ENCODE results near the gene RHBG. TPM values are rescaled to one million over a fixed set of nuclear protein-coding genes. Genes with fewer than 3 reads are reported as not detected.

The RHBG gene
- total and polyA plus RNA-seq, 4 donors, result 0.25 to 6.4 (median 2.3) TPM

DNA sequence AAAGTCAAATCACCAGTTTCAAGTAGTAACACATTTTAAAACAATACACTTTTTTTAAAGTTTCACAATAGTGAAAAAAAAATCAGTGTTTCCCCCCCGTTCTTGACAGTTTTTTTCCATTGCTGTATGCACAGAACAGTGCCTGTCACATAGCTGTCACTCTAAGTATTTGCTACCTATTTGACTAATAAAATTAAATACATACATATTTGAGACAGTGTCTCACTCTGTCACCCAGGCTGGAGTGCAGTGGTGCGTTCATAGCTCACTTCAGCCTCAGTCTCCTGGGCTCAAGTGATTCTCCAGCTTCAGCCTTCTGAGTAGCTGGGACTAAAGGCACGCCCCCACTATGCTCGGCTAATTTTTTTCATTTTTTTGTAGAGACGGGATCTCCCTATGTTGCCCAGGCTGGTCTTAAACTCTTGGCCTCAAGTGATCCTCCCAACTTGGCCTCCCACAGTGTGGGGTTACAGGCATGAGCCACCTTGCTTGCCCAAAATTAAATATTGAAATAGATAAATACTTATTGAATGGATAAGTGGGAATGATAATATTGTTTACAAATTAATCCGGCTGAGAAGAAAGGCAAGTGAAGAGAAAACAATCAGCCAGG, 12.6 kb upstream of the RHBG start:
- TF ChIP-seq, protein P1, sequence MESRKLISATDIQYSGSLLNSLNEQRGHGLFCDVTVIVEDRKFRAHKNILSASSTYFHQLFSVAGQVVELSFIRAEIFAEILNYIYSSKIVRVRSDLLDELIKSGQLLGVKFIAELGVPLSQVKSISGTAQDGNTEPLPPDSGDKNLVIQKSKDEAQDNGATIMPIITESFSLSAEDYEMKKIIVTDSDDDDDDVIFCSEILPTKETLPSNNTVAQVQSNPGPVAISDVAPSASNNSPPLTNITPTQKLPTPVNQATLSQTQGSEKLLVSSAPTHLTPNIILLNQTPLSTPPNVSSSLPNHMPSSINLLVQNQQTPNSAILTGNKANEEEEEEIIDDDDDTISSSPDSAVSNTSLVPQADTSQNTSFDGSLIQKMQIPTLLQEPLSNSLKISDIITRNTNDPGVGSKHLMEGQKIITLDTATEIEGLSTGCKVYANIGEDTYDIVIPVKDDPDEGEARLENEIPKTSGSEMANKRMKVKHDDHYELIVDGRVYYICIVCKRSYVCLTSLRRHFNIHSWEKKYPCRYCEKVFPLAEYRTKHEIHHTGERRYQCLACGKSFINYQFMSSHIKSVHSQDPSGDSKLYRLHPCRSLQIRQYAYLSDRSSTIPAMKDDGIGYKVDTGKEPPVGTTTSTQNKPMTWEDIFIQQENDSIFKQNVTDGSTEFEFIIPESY (IDR thresholded peaks at IDR 0.05), result no peak
- TF ChIP-seq, protein P2, sequence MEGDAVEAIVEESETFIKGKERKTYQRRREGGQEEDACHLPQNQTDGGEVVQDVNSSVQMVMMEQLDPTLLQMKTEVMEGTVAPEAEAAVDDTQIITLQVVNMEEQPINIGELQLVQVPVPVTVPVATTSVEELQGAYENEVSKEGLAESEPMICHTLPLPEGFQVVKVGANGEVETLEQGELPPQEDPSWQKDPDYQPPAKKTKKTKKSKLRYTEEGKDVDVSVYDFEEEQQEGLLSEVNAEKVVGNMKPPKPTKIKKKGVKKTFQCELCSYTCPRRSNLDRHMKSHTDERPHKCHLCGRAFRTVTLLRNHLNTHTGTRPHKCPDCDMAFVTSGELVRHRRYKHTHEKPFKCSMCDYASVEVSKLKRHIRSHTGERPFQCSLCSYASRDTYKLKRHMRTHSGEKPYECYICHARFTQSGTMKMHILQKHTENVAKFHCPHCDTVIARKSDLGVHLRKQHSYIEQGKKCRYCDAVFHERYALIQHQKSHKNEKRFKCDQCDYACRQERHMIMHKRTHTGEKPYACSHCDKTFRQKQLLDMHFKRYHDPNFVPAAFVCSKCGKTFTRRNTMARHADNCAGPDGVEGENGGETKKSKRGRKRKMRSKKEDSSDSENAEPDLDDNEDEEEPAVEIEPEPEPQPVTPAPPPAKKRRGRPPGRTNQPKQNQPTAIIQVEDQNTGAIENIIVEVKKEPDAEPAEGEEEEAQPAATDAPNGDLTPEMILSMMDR (IDR thresholded peaks at IDR 0.05; ENCODE audit: low read depth, low read length, missing input control), result no peak
- no peak for TF ChIP-seq GABPA (IDR thresholded peaks at IDR 0.05 in 1 of 2, conservative IDR thresholded peaks at IDR 0.05 in 1 of 2)
- TF ChIP-seq, protein P3, sequence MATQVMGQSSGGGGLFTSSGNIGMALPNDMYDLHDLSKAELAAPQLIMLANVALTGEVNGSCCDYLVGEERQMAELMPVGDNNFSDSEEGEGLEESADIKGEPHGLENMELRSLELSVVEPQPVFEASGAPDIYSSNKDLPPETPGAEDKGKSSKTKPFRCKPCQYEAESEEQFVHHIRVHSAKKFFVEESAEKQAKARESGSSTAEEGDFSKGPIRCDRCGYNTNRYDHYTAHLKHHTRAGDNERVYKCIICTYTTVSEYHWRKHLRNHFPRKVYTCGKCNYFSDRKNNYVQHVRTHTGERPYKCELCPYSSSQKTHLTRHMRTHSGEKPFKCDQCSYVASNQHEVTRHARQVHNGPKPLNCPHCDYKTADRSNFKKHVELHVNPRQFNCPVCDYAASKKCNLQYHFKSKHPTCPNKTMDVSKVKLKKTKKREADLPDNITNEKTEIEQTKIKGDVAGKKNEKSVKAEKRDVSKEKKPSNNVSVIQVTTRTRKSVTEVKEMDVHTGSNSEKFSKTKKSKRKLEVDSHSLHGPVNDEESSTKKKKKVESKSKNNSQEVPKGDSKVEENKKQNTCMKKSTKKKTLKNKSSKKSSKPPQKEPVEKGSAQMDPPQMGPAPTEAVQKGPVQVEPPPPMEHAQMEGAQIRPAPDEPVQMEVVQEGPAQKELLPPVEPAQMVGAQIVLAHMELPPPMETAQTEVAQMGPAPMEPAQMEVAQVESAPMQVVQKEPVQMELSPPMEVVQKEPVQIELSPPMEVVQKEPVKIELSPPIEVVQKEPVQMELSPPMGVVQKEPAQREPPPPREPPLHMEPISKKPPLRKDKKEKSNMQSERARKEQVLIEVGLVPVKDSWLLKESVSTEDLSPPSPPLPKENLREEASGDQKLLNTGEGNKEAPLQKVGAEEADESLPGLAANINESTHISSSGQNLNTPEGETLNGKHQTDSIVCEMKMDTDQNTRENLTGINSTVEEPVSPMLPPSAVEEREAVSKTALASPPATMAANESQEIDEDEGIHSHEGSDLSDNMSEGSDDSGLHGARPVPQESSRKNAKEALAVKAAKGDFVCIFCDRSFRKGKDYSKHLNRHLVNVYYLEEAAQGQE (IDR thresholded peaks at IDR 0.05), result no peak
- no peak for TF ChIP-seq TAF1 (conservative IDR thresholded peaks at IDR 0.05)
- TF ChIP-seq FOXA2 (IDR thresholded peaks at IDR 0.05), result no peak
- no peak overlapping the region for H3K27ac ChIP-seq (ENCODE audit: low read depth in 1 of 2, low read length in 2 of 2)
- H3K9ac ChIP-seq (ENCODE audit: low read depth in 1 of 2, low read length in 2 of 2), result no peak overlapping the region
- WGBS, result 44% methylated on average over 6 of the region's 6 CpGs
- DNase-seq (ENCODE audit: low spot score), result no peak
- no peak overlapping the region for H3K4me3 ChIP-seq (ENCODE audit: low read depth in 1 of 3, low read length in 3 of 3)
- H3K9me3 ChIP-seq (ENCODE audit: control insufficient read depth in 4 of 4, low read length in 3 of 4), result no peaks in the 10 kb centered on the region
- H3K27me3 ChIP-seq (ENCODE audit: control insufficient read depth in 4 of 4, insufficient read depth in 4 of 4, low read length in 3 of 4), result no peaks in the 10 kb centered on the region
- no peaks in the 10 kb centered on the region for H3K36me3 ChIP-seq (ENCODE audit: control insufficient read depth in 4 of 4, insufficient read depth in 3 of 4, low read depth in 1 of 4, low read length in 3 of 4)
- H3K4me1 ChIP-seq (ENCODE audit: control insufficient read depth in 4 of 4, insufficient read depth in 4 of 4, low read length in 3 of 4), result peaks cover 0 to 2% (median 1%) of the 10 kb centered on the region in 4 donors

DNA sequence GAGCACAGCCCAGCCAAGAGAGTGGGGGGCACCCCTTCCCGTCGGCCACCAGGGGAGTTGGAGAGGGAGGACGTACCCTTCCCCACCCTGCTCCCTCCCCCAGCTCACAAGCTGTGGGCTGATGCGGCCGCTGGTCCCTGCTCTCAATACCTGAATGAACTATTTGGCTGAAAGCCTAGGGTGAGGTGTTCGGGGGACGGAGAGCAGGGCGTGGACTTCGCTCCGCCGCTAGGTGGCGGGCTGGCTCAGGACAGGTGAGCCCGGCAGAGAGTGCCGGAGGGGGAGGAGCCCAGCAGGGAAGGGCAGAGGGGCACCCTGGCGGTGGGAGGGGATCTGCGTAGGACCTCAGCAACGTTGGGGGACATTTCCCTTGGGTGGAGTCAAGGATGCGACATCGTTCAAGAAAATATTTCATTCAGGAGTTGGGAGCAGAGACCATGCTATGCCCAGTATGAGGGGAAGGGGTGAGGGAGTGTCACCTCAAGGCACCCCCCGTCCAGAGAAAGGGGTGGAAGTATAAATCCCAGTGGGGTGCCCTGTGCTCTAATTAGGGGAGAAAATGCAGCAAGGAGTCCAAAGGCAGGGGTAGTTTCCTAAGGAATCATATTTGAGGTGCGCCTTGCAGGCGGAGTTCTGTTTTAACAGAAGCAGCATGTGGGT, 12.0 kb upstream of the RHBG start:
- Histone ChIP-seq H3K9ac (ENCODE audit: low read depth in 1 of 2, low read length in 2 of 2) (no peak overlapping the region), H3K27me3 (ENCODE audit: control insufficient read depth in 4 of 4, insufficient read depth in 4 of 4, low read length in 3 of 4) (no peaks in the 10 kb centered on the region), H3K4me3 (ENCODE audit: low read depth in 1 of 3, low read length in 3 of 3) (no peak overlapping the region), H3K9me3 (ENCODE audit: control insufficient read depth in 4 of 4, low read length in 3 of 4) (no peaks in the 10 kb centered on the region), H3K36me3 (ENCODE audit: control insufficient read depth in 4 of 4, insufficient read depth in 3 of 4, low read depth in 1 of 4, low read length in 3 of 4) (no peaks in the 10 kb centered on the region), H3K4me1 (ENCODE audit: control insufficient read depth in 4 of 4, insufficient read depth in 4 of 4, low read length in 3 of 4) (peaks cover 0 to 2% (median 1%) of the 10 kb centered on the region in 4 donors), H3K27ac (ENCODE audit: low read depth in 1 of 2, low read length in 2 of 2) (no peak overlapping the region)
- DNase-seq (ENCODE audit: low spot score), result peak; percentile 68
- WGBS, result 10% methylated on average over 22 of the region's 22 CpGs
- TF ChIP-seq, protein P2 (IDR thresholded peaks at IDR 0.05; ENCODE audit: low read depth, low read length, missing input control), result peak; percentile 60
- TF ChIP-seq HNF4A (conservative IDR thresholded peaks at IDR 0.05) (peak; percentile 80 to 81), JUND (IDR thresholded peaks at IDR 0.05) (no peak), RAD21 (IDR thresholded peaks at IDR 0.05) (peak; percentile 61 to 81), RXRA (IDR thresholded peaks at IDR 0.05) (no peak), HNF4G (IDR thresholded peaks at IDR 0.05) (peak; percentile 15), SP1 (IDR thresholded peaks at IDR 0.05) (peak; percentile 34)
